NCI-H1694 treated with DMSO at 0.1 percent for 48 hours (cell line): ENCODE data around the gene VPS8.
"Not testable (repeated sequence)": the region's sequence is repeated elsewhere in the genome, so short reads cannot be mapped to it uniquely, and the experiment has no call there.

Experiments used
- DNase-seq: peaks from one replicate; lab custom pipeline; 2025; lab: John Stamatoyannopoulos, UW

The VPS8 gene

DNA sequence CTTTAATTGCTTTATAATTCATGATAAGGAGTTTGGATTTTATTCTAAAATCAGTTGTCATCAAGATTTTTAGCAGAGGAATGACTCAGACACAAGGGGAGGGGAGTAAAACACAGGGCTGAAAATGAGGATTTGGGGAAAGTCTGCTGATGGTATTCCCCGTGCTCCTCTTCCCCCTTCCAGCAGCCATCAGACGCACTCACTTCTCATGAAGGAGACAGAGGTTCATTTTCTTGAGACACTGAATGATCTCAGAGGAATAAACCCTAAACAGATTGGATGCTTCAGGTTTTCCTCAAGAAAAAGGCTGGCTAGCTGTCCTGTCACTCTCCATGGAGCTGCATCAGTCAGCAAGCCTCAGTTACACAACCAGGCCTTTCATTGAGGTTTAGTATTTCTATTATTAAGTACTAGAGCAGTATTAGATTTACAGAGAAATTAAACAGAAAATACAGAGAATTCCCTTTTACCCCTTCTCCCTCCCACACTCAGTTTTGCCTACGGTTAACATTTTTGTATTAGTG, 174.5 kb downstream of the VPS8 start:
- DNase-seq: no peak

DNA sequence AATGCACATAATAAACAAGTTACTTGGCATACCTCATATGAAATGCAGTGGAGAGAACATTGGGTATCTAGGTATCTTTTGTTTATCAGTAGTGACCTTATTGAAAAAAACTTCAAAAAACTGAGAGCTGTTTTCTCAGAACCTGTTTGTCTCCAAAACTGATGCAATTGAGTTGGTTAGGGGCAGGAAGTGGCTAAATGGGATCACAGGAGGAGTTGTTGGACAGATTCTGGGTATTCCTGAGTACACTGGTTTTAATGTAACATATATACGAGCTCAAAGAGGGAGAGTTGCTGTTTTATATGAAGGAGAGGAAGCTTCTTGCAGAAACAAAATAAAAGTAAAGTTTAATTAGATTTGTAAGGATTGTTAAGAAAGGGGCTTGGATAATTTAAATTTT, 181.4 kb downstream of the VPS8 start:
- no peak for DNase-seq

DNA sequence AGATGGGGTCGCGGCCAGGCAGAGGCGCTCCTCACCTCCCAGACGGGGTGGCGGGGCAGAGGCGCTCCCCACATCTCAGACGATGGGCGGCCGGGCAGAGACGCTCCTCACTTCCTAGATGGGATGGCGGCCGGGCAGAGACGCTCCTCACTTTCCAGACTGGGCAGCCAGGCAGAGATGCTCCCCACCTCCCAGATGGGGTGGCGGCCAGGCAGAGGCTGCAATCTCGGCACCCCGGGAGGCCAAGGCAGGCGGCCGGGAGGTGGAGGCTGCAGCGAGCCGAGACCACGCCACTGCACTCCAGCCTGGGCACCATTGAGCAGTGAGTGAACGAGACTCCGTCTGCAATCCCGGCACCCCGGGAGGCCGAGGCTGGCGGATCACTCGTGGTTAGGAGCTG, 191.9 kb downstream of the VPS8 start:
- DNase-seq: not testable (repeated sequence)

DNA sequence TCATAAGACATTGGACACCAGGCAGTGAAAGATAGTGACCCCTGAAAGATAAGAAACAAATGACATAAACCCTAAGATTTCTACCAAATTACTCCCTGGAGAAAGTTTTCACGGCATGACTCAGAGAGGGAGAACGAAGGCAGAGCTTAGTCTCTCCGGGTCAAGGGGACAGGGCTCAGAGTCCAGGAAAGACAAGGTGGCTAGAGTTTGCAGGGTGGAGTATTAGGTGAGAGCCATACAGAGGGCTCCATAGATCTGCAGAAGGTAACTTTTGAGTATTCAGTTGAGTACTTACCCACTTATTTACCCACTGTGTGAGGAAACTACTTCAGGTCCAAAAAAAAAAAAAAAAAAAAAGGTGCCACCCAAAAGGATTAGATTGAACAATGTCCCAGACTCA, 197.7 kb downstream of the VPS8 start:
- no peak for DNase-seq

DNA sequence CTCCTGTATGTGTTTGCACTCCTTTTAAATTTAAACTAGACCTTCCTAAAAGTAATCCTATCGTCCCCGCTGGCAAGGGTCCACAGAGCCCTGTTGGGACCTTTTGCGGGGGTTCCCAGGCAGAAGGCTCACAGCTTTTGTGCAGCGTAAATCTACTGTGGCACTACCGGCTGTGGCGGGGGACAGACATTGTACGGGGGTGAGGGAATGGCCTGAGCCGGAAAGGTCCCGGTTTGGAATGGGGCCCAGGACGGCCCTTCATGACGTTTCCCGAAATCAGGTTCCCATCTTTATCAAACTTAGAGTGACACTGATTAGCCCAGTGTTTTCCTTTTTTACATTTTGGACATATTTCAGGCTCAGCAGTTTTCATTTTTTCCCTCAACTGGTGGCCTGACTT, 205.6 kb downstream of the VPS8 start:
- not testable (repeated sequence) for DNase-seq

DNA sequence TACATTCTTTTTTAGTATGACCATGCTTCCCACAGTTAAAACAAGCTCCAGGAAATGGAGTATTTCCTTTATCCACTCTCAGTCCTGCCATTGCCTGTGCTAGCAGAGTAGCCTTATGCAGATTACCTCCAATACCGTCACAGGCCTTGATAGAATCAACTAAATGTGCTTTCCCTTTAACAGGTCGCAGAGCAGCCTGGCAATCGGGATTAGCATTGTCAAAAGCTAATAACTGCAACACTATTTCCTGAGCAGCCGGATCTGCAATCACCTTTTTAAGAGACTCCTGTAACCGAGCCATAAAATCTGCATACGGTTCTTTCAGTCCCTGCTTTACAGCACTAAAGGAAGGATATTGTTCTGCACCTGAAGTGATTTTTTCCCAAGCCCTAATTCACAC, 206.0 kb downstream of the VPS8 start:
- not testable (repeated sequence) for DNase-seq

DNA sequence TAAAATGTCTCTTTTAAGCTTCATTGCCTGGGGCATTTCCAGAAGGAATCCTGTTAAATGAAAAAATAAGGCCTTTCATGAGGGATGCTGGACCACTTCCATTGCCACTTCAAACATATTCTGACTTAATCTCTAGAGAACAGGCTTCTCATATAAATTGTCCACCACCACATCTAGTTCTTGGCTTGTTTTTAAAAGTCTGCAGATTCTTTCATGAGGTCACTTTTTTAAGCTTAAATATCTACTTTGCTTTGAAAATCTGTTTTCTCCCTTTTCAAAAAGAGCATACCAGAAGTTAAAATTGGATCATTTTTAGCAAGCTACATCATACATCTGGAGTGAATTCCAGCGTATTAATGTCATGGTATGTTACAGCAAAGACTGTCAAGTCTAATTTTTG, 209.3 kb downstream of the VPS8 start:
- no peak for DNase-seq

DNA sequence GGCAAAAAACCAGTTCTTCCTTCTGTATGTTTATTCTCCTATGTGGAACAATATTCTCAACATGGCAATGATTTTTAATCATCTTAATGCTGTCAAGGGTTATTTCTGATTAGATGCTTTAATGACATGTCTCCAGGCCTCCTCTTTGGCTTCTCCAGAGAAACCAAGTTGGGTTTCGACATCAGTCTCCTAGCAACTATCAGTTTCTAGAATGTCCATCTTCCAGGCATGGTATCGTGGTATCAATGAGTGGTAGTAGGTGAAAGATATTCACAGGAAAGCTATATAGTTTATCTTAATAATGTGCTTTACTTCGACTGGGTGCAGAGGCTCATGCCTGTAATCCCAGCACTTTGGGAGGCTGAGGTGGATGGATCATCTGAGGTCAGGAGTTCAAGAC, 212.4 kb downstream of the VPS8 start:
- no peak for DNase-seq

DNA sequence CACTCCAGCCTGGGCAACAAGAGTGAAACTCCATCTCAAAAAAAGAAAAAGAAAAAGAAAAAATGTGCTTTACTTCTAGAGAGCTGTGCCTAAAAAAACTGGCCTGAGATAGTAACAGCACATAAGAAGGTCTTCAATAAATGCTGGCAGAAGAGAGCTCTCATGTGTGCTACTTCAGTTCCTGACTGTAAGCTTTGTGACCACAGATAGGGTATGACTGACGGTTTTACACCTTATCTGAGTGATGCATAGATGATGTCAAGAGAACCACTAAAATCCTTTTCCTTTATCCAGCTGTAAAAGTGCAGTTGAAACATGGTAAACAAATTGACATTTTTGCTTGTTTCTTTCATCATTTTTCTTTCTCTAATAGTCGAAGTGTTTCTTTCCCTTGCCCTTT, 213.0 kb downstream of the VPS8 start:
- DNase-seq: no peak

DNA sequence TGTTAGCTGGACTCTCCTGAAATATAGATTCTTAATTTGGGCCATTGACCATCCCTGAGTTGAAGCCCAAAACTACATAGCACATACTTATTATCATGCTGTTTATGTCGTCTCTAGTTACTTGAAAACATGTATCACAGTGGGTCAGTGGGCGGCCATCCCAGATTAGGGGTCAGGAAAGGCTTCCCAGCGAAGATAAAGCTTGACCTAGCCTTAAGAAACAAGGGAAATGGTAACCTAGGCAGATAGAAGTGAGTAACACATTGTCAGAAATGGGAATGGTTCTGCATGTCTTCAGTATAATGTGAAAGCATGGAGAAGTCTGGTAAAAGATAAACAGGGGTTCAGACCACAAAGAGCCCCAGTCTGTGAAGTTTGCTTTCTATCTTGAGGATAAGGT, 216.2 kb downstream of the VPS8 start:
- no peak for DNase-seq

DNA sequence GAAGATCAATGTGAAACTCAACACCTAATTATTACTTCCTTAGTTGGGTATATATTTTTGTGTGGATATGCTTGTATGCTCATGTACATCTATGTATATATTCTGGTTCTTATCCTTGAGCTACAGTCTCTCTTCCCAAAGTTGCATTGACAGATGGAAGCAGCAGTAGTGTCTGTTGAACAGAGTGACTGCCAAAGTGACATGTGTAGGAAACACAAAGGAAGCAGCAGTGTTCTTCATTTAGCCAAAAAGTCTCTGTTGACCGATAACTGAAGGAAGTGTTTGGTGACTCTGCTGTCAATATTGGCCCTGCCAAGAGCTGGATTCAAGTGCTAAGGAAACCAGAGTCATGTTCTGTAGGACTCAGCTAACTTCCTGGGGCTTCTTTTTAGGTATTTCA, 217.1 kb downstream of the VPS8 start:
- peak; percentile 1 for DNase-seq

DNA sequence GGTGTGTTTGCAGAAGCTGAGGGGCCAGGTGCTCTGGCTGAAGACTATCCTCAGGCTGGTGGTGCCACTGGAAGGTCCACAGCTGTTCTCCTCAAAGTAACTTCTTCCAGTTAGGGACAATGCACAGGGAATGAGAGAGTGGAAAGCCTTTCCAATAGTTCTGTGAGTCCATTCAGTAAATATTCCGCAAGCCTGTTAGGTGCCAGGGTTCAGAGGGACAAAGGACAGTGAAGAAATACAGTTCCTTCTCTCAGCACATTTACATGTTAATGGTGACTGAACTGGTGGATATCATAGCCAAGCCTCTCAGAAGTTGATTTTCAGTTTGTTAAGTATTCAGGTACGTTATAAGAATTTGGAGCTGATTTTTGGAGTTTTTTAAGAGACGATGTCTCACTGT, 218.4 kb downstream of the VPS8 start:
- no peak for DNase-seq

DNA sequence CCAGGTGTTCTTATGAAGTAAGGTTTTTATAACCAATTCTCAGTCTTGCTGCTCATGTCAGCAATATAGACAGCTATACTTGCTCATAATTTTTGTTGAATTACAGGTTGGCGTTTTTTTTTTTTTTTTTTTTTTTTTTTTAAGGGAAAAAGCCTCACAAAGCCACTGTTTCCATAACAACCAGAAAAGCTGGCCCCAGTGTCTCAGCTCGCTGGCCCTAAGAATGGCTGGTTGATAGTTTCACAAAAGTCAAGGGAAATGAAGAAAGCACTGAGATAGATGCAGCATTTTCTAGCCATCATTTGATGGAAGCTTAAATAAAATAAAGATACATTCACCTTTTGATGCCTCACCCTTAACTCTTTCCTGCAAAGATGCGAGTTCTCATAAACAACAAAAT, 219.0 kb downstream of the VPS8 start:
- no peak for DNase-seq

DNA sequence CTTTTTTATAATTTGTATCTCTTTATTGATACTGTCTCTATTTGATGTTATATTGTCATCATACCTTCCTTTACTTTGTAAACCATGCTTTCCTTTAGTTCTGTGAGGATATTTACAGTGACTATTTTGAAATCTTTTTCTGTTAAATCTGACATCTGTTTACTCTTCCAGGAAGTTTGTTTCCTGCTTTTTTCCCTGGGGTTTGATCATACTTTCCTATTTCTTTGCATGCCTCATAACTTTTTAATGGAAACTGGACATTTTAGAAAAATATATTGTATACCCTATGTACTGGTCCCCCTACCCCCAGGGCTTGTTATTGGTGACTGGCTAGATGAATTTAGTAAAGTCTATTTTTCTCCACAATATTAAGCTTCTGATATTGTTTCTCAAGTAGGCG, 225.8 kb downstream of the VPS8 start:
- no peak for DNase-seq

DNA sequence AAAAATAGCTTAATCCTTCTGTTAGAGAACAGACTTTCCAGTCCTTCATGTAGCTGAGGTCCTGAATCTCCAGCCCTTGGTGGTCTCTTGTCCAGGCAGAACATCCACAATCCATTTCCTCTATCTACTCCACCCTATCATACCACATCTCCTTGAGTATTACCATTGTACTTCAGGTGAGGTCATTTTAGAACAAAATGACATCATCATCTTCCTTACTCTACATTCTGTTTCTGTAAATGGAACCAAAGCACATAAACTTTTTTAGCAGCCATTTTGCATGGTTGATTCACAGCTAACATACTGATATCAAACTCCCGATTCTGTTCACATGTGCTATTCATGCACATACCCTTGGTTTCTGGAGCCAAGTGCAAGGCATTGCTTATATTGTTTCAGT, 228.5 kb downstream of the VPS8 start:
- no peak for DNase-seq

DNA sequence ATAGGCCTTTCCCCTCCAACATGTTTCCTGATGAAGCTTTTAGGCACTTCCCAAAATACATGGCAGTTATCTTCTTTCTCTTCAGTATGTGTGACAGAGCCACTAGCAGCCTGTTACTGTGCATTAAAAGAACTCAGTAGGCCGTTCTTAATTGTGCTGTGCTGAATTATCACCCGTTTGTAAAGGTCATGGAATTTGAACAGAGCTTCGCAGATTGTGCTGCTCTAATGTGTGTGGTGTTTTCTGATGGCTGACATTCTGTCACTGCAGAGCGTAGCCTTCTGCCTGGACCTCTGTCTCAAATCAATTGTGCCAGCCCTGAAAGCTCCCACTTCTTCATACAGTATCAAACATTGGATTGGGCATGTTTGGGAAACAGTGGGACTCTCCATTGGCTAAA, 229.6 kb downstream of the VPS8 start:
- DNase-seq: no peak

DNA sequence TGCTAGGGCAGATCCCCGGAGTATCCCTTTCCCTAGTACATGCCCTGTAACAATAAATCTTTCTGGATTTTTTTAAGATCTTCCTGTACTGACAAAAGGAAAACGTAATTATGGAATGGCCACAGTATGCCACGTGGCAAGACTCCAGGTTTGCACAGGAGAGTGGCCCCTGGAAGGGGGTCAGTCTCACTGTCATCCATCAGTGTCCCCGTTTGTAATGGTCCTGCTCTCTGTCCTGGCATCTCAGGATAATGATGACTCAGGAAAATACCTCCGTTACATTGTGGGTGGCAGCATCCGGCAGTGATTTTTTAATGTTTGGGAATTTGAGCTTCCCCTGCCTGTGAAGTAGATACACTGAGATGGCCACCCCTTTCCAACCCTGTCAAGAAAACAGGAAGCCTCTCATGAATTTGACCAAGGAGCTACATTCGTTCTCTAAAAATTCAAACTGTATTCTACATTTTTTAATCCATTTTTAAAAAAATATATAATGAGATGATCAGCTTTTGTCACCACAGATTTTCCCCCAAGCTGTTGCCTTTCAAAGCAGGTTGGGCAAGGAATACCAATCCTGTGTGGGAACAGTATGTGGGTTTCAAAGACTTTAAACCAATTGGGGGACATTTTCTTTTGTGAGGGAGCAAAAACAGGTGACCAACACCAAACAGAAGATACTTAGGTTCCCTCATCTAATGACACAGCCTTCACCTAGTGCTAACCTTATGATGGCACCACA, 230.5 kb downstream of the VPS8 start:
- DNase-seq: no peak

DNA sequence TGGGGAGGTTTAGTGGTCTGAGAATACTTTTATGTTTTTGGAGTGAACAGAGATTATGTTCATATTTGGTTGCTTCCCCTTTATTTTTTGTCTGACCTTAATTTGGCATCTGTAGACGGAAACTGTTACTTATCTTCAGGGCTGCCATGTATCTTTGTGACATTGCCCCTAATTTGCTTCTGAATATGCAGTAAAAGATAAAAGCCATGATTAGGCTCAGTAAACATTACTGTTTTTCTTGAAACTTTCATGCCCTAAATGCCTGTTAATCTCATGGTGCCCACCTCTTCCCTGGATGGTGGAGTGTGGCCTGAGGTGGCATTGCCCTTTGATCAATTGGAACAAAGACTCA, 234.2 kb downstream of the VPS8 start:
- no peak for DNase-seq

DNA sequence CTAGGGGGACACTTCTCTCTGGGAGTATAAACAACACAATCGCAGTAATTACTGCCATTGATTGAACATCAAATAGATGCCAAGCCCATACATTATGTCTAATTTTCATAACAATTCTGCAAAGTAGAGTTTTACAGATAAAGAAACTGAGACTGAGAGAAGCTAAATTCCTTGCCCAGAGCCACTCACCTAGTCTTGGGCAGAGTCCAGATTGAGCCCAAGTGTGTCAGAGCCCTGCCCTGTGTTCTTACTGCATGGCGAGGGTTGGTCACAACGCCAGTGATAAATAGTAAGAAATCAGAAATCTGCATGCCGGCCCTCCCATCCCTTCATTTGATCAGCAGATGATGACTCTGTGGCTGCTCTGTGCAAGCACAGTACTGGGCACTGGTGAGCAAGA, 234.6 kb downstream of the VPS8 start:
- DNase-seq: no peak

DNA sequence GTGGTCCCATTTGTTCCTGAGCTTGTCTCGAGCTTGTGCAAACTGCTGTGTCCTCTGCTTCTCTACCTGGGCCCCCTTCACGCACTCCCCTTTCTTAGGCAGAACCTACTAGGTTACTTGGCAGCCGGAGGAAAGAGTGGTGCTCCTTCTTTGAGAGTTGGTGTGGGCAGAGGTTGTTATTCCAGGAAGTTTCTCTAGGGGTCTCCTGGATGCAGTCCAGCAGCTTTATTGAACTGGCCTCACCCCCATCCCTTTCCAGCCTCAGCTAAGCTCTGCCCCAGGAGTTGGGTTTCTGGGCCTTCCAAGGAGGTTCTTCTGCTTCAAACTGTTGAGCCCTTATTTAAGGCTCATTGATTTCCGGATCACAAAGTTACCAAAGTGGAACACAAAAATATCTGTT, 237.7 kb downstream of the VPS8 start:
- DNase-seq: no peak

DNA sequence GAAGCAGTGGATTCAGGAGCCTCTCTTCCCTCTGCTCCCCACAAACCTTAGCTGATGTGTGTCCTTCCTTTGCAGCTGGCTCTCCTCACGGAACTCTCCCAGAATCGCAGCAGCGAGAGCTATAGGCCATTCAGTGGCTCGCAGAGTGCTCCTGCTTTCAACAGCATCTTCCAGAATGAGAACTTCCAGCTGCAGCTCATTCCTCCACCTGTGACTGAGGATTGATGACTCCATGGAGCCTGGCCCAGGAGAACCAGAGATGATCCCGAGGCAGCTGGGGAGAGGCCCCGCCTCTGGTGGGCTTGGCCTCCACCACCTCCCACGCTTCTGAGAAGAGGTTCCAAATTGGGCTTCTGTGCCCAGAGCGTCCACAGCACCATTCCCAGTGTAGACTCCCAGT, 239.8 kb downstream of the VPS8 start:
- no peak for DNase-seq

DNA sequence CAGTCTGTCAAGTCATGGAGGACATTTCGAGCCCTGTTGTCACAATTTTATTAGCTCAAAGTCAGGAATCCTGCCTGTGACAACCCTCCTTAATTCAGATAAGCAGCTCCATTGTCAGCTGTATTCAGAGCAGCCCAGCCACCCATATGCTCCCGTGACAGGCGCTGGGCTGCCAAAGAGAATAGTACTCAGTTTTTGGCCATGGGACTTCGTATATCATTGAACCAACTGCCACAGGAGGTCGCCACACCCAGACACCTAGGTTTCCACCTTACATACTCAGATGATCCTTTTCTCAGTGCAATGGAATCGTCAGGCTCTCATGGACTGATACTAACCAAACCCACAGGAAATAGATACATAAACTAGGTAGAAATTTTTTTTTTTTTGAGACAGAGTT, 240.7 kb downstream of the VPS8 start:
- no peak for DNase-seq

DNA sequence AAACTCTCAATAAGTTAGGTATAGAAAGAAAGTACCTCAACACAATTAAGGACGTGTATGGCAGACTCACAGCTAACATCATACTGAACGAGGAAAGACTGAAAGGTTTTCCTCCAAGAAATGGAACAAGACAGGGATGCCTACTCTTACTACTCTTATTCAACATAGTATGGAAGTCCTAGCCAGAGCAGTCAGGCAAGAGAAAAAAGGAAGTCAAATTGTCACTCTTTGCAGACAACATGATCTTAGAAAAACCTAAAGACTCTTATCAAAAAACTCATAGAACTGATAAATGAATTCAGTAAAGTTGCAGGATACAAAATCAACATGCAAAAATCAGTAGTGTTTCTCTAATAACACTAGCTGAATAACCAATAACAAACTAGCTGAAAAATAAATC, 244.9 kb downstream of the VPS8 start:
- no peak for DNase-seq

DNA sequence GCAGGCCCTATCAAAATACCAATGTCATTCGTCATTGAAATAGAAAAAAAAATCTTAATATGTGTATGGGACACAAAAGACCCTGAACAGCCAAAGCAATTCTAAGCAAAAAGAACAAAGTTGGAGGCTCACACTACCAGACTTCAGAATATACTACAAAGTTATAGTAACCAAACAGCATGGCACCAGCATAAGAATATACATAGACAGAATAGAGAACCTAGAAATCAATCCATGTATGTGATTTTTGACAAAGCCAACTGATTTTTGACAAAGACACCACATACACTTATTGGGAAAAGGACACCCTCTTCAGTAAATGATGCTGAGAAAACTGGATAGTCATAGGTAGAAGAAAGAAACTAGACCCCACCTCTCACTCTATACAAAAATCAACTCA, 245.9 kb downstream of the VPS8 start:
- no peak for DNase-seq

DNA sequence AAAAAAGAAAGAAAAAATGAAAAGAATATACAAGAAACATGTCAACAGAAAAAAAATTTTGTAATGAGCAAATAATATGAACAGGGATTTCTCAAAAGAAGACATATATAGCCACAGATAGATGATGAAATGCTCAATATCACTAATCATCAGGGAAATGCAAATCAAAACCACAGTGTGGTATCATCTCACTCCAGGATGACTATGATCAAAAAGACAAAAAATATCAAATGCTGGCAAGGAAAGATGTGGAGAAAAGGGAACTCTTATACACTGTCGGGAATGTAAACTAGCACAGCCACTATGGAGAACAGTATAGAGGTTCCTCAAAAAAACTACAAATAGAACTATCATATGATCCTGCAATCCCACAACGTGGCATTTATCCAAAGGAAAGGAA, 246.8 kb downstream of the VPS8 start:
- no peak for DNase-seq
